Lower leg skin (tissue), 3 donors: Measurements from ENCODE around the gene HNRNPC.

Experiments
- POLR2A ChIP-seq, 2 donors: fragments of 450-650 bp; IDR thresholded peaks; one replicate each; pipeline ENCODE4 v1.6.1; 2016 to 2017; ENCODE audit warnings: antibody characterized with exemption in 2 of 2, mild to moderate bottlenecking in 1 of 2, moderate library complexity in 1 of 2
- TF ChIP-seq, protein P1 (sequence below), 3 donors: fragments of 450-650 bp; IDR thresholded peaks; one replicate each; pipeline ENCODE4 v1.5.1; 2016; ENCODE audit warnings: antibody characterized with exemption in 3 of 3, mild to moderate bottlenecking in 3 of 3, moderate library complexity in 2 of 3

DNA sequence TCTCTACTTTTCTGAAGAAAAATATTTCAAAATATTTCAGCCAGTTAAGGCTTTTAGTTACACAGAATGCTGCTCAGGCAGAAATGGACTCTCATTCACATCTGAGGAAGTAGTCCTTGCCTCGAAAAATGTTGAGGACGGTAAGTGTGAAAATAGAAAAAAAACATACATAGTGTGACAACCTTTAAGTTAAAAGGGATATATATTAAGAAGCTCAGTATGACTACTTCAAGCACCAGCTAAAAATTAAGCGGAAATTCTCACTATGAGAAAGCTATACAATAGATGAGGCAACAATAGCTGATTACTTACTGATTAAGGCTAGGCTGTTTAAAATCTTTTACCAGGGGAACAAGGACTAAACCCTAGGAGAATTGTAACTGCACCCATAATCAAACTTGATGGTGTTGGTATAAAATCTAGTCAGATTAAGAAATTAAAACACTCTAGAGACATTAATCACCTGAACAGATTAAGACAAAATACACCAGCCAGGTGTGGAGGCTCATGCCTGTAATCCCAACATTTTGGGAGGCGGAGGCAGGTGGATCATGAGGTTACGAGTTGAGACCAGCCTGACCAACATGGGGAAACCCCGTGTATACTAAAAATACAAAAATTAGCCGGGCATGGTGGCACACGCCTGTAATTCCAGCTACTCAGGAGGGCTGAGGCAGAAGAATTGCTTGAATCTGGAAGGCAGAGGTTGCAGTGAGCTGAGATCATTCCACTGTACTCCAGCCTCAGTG lies 53.9 kb downstream of the HNRNPC start:
- TF ChIP-seq, protein P1, sequence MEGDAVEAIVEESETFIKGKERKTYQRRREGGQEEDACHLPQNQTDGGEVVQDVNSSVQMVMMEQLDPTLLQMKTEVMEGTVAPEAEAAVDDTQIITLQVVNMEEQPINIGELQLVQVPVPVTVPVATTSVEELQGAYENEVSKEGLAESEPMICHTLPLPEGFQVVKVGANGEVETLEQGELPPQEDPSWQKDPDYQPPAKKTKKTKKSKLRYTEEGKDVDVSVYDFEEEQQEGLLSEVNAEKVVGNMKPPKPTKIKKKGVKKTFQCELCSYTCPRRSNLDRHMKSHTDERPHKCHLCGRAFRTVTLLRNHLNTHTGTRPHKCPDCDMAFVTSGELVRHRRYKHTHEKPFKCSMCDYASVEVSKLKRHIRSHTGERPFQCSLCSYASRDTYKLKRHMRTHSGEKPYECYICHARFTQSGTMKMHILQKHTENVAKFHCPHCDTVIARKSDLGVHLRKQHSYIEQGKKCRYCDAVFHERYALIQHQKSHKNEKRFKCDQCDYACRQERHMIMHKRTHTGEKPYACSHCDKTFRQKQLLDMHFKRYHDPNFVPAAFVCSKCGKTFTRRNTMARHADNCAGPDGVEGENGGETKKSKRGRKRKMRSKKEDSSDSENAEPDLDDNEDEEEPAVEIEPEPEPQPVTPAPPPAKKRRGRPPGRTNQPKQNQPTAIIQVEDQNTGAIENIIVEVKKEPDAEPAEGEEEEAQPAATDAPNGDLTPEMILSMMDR (IDR thresholded peaks at IDR 0.05) = no peak
- TF ChIP-seq POLR2A (IDR thresholded peaks at IDR 0.05) = no peak
